ENCODE results near the gene MTNR1B.

Gene MTNR1B

GRCh38 chr11:92964471-92964870, 5.0 kb upstream of the MTNR1B start:
- TF ChIP-seq ZFX (IDR thresholded peaks at IDR 0.05) = no peak
- TF ChIP-seq, protein P1, sequence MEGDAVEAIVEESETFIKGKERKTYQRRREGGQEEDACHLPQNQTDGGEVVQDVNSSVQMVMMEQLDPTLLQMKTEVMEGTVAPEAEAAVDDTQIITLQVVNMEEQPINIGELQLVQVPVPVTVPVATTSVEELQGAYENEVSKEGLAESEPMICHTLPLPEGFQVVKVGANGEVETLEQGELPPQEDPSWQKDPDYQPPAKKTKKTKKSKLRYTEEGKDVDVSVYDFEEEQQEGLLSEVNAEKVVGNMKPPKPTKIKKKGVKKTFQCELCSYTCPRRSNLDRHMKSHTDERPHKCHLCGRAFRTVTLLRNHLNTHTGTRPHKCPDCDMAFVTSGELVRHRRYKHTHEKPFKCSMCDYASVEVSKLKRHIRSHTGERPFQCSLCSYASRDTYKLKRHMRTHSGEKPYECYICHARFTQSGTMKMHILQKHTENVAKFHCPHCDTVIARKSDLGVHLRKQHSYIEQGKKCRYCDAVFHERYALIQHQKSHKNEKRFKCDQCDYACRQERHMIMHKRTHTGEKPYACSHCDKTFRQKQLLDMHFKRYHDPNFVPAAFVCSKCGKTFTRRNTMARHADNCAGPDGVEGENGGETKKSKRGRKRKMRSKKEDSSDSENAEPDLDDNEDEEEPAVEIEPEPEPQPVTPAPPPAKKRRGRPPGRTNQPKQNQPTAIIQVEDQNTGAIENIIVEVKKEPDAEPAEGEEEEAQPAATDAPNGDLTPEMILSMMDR (conservative IDR thresholded peaks at IDR 0.05) = no peak

GRCh38 chr11:92965196-92965595, 4.3 kb upstream of the MTNR1B start:
- no peak overlapping the region for H3K27ac ChIP-seq
- TF ChIP-seq ZFX (IDR thresholded peaks at IDR 0.05) = no peak
- TF ChIP-seq, protein P1 (conservative IDR thresholded peaks at IDR 0.05) = no peak

More at GRCh38 chr11:92964471-92964870, 5.0 kb upstream of the MTNR1B start:
- no peak overlapping the region for H3K27ac ChIP-seq

DNA sequence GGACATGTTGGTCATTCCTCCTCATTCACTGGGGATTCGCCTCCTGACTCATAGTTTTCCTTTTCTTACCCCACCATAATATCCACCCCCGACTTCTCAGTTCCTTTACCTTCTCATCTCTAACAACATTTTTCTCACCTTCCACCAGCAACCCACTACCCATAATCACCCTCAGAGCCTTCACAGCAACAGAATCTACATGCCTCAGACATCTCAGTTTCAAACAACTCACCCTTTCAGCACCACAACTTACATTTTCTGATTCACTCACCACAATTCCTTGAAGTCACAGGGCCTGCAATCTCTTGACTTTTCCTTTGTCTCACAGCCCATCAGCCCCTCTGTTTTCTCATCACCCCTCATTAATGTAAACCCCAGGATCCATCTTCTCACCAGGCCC, 2.3 kb upstream of the MTNR1B start:
- TF ChIP-seq ZFX (IDR thresholded peaks at IDR 0.05) = no peak
- TF ChIP-seq, protein P1 (conservative IDR thresholded peaks at IDR 0.05) = no peak
- H3K27ac ChIP-seq = no peak overlapping the region

DNA sequence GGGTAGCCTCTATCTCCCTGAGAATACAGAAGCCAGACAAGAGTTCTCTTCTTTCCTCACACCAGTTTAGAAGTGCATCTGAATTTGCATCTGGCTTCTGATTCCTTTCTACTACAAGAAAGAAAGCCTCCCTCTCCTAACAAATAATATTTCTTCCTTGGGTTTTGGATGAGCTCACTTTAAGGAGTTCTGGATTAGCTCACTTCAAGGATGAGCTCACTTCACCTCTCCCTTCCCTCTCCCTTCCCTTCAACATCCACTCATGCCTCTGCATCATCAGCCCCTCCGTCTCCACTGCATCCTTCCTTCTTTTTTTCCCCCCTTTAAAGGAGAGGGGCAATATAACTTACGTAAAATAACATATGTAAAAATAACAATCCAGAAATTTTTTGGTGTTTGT, 1.6 kb upstream of the MTNR1B start:
- no peak overlapping the region for H3K27ac ChIP-seq
- no peak for TF ChIP-seq ZFX (IDR thresholded peaks at IDR 0.05)
- TF ChIP-seq, protein P1 (conservative IDR thresholded peaks at IDR 0.05) = no peak

DNA sequence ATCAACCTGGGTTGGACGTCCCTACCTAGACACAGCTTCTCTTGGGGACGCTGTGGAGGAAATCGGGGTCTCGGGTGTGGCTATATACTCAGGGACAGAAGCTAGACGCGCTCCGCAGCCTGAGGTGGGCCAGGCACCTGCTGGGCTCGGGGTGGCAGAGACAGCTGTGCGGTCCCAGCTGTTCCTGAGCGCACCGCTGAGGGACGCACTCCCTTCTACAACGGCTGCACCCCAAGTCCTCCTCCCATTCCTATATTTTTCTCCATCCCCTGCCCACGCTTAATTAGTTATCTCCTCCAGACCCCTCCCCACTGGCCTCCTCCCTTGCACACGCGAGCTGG, 188 bp upstream of the MTNR1B start:
- no peak overlapping the region for H3K27ac ChIP-seq
- TF ChIP-seq, protein P1 (conservative IDR thresholded peaks at IDR 0.05) = no peak
- no peak for TF ChIP-seq ZFX (IDR thresholded peaks at IDR 0.05)

DNA sequence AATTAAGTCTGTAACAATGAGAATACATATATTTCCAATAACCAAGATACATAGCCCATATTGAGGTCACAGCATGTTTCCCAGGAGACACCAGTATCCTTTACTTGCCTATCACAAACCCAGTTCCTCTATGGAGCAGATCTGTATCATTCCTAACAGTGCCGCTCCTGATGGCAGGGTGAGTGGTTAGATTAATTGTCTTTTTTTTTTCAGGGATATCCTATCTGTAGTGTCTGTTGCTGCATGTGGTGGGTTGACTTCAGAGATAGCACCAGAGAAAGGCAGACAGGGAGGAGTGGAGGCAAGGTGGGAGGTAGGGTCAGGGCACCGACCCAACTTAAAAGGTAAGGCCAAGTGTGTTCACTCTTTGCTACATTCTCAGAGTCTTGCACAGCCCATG, 2.8 kb downstream of the MTNR1B start:
- H3K27ac ChIP-seq = no peak overlapping the region
- no peak for TF ChIP-seq ZFX (IDR thresholded peaks at IDR 0.05)
- TF ChIP-seq, protein P1 (conservative IDR thresholded peaks at IDR 0.05) = no peak

DNA sequence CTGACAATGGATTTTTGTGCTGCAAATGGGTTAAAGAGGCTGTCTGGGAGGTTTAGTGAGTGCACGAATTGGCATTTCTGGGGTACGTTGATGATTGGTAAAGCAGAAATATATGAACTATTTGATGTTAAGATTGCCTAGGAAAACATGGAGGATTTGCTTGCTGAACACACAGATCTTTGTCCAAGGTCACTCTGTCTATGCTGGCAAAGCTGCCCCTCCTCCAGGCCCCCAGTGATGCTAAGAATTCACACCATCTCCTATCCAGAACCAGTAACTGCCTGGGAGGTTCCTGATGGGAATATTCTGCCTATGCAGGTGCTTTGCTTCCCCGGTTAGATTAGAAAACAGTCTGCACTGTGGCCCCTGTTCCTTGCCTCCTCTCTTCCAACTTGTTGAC, 5.8 kb downstream of the MTNR1B start:
- TF ChIP-seq, protein P1 (conservative IDR thresholded peaks at IDR 0.05) = no peak
- no peak overlapping the region for H3K27ac ChIP-seq

Measured in C4-2B (cell line).